GM21360 (cell line): ENCODE results near the gene CEACAM3.
"Not testable (repeated sequence)": the region's sequence is repeated elsewhere in the genome, so short reads cannot be mapped to it uniquely, and the experiment has no call there.

Experiments used
- ATAC-seq: cut with Tn5 transposase; IDR thresholded peaks from one replicate; pipeline ENCODE4 v1.9.1; 2021; ENCODE audit warnings: mild to moderate bottlenecking, moderate library complexity; ENCODE audit not compliant: unreplicated experiment

Gene CEACAM3

DNA sequence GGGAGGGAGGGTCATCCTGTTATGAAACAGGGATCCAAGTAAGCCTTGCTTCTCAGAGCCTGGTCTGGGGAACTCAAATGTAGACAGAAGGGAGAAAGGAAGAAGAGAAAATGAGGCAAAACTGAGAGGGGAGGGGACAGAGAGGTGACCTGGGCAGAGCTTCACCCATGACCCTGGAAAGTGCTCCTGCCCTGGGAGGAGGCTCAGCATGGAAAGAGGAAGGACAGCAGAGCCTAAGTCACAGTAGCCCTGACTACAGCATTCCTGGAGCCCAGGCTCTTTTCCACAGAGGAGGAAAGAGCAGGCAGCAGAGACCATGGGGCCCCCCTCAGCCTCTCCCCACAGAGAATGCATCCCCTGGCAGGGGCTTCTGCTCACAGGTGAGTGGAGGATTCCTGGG, at the start of gene CEACAM3:
Gene CEACAM3 (plus strand): TSS at position 226 of the 400 bp plus-strand sequence. CDS start 91 bp downstream, at position 317.
- no peak for ATAC-seq

DNA sequence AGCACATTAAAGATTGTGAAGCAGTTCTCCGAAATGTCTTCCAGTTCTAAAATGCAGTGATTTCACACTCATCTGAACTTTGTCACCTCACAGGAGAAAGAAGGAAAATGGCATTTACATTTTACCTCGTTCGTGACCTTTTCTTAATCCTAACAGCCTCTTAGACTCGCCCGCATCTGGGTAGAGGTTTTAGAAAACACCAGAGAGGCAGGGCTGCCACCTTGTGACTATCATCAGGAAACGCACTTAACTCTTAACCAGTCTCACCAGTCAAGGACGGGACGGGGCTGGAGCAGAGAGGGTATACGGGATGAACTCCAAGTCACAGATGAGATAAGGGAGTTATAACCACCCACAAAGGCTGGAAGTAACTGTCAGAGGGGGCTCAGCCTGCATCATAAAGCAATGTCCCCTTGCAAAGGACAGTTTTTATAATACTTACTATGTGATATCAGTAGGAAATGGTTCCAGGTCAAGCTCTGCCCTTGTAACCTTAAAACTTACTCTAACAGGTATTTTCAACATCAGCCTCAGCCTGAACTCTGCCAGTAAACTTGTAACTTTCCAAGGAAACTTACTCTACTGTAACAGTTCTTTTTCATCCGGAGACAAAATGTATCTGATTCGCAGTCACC, 49.7 kb upstream of the CEACAM3 start:
- ATAC-seq, result no peak

DNA sequence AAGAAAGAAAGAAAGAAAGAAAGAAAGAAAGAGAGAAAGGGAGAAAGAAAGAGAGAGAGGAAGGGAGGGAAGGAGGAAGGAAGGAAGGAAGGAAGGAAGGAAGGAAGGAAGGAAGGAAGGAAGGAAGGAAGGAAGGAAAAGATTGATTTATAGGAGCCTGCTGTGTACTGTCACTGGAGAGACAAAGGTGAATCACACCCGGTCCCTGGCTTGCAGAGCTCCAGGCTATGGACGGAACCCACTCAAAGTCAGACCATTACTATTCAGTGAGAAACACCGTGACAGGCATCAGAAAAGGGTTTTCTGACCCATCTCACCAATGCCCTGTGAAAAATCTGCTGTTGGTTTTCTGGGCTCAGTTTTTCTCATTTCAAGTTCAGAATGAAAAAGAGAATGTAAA, 48.4 kb upstream of the CEACAM3 start:
- ATAC-seq, result no peak

DNA sequence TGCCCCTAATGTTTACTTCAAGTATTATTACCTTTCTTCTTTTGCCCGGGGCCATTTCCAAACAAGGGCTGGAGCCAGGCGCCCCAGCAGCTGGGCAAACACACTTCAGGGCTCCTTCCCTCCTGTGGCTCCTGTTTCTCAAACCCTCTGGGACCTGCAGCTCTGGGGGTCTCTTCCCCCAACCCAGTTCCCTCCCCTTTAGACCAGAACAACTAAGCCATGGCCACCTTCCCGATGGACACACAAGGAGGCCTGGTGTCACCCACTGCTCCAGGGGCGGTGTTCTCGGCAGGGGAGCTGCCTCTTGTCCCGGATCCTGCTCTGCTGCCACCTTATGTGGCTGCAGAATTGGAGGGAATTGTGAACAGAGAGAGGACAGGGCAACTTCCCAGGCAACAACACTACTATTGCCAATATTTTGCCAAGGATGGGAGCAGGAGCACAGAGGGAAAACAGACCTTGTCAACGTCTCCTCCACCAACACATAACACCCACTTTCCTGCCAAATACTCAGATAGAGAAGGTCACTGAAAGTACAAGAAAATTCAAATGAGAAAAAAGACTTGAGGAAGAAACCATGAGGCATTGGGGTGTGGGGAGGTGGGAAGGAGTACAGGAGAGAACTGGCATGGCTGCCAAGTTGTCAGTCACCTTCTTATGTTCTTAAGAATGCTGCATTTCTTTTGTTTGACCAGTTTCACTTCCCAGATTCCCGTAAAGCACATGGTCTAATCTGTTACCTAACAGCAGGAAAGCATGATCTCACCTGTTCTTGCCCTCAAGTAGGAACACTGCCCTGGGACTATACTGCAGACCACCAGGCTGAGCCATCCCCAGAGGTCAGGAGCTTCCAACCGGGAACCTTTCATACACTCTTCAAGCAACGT, 45.9 kb upstream of the CEACAM3 start:
- not testable (repeated sequence) for ATAC-seq

DNA sequence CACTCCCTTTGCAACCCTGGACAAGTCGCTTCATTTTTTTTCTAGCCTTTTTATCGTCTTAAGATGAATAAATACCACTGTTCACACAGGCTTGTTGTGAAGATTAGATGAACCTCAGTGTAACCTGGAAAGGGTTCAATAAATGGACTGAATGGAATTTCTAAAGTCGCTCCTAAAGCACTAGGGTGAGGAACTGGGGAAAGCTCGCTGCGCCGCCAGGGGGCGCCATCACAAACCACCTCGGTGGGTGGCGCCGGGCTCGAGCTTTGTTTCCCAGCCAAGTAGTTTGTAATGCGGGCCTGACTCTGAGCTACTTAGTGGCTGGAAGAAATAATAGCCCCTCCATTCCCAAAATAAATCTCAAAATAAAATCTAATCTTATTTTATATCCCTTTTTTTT, 43.2 kb upstream of the CEACAM3 start:
- no peak for ATAC-seq

DNA sequence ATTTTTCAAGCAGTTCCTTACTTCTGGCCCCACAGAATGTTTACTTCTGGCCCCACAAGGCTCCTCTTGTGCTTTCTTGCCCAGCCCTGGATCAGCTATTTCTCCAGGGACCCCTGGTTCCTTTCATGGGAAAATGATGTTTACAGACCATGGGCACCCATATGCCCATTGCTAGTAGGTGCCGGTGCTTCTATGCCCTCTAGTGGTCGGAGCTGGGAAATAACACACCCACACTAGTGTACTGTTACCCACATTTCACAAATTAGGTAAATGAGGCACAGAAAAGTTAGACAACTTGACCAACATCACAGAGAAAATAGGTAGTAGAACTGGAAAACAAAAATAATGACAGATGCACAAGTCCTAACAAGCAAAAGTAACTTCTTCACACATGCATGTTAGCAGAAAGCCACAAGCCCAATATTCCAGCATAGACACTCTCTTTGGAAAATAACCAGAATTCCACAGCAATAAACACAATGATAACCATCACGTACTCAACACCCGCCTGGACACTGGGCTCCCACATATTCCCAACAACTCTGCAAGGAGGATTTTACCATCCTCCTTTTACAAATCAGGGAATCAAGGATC, 42.4 kb upstream of the CEACAM3 start:
- no peak for ATAC-seq

DNA sequence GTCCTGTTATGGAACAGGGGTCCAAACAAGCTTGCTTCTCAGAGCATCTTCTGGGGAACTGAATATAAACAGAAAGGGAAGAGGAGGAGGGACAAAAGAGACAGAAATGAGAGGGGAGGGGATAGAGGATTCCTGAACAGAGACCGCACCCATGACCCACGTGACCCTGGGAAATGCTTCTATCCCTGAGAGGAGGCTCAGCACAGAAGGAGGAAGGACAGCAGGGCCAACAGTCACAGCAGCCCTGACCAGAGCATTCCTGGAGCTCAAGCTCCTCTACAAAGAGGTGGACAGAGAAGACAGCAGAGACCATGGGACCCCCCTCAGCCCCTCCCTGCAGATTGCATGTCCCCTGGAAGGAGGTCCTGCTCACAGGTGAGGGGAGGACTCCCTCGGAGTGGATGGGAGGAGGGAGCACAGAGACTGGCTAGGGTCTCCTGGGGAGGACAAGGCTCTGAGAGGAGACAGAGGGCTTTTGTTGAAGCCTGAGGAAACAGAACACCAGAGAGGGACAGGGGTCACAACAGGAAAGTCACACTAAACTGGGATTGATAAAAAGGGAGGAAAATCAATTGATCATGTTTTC, 41.0 kb upstream of the CEACAM3 start, which contains the start of gene CEACAM6:
Gene CEACAM6 (plus strand): TSS at position 203 of the 586 bp plus-strand sequence. CDS start 109 bp downstream, at position 312.
- ATAC-seq, result no peak

DNA sequence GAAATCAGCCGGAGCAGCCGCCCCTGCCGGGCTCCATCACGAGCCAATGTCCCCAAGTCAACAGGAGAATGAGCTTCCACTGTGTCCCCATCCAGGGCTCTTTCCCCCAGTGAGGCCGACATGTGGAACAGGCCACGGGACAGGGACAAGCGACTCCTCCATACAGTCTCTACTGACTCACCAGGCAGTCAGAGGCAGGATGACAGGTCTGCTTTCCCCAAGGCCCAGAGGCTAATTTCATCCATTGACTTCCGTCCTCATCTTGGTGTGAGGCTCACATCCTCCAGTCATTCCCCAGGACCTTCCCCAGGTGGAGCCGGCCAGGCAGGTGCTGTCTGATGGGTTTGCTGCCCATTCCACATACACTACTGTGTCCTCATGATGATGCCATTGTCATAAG, 37.5 kb upstream of the CEACAM3 start:
- ATAC-seq, result no peak

DNA sequence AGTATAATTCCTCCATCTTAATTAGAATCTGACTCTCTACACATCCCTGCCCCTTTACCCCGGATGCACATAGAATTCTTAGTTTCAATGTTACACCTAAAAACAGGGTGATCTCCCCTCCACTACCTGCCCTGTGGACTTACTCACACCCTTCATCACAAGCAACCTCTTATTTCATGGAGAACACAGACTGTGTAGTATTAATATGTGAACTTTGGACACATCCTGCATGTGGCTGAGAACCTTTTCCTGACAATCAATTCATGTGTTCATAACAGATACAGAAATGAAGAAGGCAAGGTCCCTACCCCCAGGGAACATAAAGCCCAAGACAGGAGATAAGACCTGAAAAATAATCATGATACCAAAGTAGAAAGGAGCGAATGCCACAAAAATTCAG, 29.3 kb upstream of the CEACAM3 start:
- no peak for ATAC-seq

DNA sequence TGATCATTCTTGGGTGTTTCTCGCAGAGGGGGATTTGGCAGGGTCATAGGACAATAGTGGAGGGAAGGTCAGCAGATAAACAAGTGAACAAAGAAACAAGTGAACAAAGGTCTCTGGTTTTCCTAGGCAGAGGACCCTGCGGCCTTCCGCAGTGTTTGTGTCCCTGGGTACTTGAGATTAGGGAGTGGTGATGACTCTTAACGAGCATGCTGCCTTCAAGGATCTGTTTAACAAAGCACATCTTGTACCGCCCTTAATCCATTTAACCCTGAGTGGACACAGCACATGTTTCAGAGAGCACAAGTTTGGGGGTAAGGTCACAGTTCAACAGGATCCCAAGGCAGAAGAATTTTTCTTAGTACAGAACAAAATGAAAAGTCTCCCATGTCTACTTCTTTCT, 28.3 kb upstream of the CEACAM3 start:
- not testable (repeated sequence) for ATAC-seq

DNA sequence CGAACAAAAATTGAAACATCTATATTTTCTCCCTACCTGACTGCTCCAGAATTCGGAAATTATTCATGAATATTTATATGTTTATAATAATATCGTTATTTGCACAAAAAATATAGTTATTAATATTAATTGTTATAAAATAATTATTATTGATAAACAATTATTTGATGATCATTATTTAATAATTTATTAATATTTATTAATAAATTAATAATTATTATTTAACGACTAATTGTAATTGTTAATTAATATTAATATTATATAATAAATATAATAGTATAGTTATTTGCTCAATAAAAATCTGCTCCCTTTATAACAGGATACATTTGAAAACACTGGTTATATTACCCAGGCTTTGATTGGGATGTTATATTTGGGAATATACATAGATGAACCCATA, 26.8 kb upstream of the CEACAM3 start:
- no peak for ATAC-seq

DNA sequence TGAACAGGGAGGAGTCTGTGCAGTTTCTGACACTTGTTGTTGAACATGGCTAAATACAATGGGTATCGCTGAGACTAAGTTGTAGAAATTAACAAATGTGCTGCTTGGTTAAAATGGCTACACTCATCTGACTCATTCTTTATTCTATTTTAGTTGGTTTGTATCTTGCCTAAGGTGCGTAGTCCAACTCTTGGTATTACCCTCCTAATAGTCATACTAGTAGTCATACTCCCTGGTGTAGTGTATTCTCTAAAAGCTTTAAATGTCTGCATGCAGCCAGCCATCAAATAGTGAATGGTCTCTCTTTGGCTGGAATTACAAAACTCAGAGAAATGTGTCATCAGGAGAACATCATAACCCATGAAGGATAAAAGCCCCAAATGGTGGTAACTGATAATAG, 25.0 kb upstream of the CEACAM3 start:
- no peak for ATAC-seq

DNA sequence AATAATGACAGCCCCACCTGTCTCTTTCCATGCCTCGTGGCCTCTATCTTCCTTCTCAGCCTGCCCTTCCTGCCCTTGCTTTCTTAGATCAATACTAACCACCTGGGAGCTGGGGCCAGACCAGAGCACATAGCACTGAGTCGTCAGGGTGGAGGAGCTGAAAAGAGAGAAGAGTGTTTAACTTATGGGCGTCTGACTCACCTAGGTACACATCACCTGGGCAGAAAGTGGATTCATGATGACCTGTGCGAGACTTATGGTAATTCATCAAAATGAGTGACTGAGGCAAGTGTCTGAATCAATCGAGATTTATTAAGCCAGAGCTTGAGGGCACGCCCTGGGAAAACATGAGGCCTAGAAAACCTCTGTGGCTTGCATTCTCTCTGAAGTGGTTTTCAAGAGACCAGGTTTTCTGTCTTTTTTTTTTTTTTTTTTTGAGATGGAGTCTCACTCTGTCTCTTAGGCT, 21.8 kb upstream of the CEACAM3 start:
- no peak for ATAC-seq

DNA sequence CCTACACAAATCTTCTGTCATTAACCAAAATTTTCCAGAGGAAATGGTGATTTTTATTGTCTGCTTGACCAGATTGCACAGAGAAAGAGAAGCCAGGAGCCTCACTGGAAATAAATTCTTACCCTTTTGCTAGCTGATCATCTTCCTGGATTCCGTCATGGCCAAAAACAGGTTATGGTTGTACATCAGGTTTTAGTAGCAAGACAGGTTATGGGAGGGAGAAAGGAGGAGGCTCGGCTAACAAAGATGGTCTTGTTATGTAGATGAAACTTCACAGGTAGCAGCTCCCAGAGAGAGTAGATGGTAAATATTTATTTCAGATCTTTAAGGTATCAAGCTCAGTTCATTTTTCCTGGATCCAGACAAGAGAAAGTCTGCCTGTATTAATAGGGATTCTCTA, 19.7 kb upstream of the CEACAM3 start:
- no peak for ATAC-seq

DNA sequence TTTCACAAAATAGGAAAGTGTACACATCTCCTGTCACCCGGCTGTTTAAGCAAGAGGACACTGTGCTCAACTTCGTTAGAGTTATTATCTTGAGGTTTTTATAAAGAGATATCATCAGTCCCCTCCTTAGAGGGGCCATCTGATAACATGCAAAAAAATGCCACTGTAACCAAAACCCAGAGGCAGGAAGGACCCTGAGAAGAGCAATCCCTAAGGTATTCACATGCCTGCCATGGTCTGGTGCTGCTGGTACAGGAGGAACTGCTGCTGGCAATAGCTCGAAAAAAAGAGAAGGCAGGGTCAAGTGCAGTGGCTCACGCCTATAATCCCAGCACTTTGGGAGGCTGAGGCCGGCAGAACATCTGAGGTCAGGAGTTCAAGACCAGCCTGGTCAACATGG, 12.8 kb upstream of the CEACAM3 start:
- ATAC-seq, result no peak

DNA sequence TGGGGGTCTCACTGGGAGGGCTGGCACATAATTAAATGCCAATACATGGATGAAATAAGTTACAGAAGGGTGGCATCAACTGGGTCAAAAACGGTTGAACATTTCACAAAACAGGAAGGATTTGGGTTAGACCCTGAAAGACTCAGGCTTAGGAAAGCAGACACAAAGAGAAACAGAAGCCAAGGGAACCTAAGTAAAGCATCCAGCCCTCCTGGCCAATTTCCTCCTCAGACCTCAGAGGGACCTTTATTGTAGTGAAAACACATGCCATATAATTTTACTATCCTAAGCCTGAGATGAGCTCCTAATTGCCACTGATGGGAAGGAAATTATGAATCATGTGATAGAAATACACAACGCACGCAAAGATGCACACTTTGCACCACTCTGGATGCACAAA, 12.1 kb upstream of the CEACAM3 start:
- no peak for ATAC-seq

DNA sequence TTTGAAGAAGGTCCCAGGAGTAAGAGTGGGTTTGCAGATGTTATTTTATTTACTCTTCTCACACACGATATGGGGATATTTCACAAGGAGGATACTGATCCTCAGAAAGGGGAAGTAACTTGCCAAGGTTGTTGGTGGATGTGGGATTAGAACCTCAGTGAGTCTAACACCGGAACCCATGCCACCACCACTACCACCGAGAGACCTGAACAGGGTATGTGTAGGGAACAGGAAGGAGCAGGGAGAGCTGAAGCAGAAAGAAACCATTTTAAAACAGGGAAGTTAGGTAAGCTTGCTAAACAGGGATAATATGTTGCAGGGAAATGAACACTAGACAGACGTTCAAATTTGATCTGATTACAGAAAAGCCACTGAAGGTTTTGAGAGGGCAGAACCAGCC, 11.6 kb upstream of the CEACAM3 start:
- no peak for ATAC-seq

DNA sequence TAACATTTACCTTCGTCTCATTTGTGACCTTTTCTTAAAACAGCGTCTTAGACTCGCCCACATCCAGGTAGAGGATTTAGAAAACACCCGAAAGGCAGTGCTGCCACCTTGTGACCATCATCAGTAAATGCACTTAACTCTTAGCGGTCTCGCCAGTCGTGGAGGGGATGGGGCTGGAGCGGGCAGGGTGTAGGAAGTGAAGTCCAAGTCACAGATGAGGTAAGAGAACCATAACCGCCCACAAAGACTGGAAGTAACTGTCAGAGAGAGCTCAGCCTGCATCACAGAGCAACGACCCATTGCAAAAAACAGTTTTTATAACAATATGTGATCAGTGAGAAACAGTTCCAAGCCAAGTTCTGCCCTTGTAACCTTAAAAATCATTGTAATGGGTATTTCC, 10.7 kb upstream of the CEACAM3 start:
- ATAC-seq, result no peak

DNA sequence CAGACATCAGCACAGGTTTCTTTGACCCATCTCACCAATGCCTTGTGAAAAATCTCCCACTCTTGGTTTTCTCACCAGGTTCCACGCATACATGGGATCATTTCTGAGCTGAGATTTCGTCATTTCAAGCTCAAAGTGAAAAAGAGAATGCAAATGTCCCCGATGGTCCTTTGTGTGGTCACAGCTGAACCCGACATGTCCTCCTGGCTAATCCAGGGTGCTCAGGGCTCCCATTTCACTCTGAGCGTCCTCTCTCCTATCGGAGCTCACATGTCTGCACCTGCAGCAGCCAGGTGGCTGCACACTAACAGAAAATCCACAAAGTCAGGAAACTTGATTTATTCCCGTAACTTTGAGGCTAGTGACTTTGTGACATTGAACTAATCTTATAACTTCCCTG, 9.3 kb upstream of the CEACAM3 start:
- ATAC-seq, result no peak

DNA sequence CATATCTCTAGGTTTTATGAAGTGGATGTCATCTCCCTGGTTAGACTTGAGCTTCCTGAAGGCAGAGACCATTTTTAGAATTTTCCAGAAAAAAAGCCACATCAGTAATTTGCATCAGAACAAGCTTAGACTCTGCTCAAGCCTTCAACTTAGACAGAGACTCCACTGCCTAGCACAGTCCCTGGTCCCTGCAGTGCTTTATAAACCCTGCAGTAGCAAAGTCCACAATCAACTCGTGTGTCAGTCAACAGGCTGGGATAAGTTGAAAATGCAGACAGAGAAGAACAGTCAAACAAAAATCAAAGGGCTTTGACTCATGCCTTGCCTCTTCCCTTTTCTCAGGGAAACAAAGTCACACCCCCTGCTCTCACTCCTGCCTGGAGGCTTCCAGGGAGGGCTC, 7.9 kb upstream of the CEACAM3 start:
- ATAC-seq, result not testable (repeated sequence)

DNA sequence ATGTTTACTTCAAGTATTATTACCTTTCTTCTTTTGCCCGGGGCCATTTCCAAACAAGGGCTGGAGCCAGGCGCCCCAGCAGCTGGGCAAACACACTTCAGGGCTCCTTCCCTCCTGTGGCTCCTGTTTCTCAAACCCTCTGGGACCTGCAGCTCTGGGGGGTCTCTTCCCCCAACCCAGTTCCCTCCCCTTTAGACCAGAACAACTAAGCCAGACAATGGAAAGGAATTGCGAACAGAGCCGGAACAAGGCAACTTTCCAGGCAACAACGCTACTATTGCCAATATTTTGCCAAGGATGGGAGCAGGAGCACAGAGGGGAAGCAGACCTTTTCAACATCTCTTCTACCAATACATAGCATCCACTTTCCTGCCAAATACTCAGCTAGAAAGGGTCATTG, 7.3 kb upstream of the CEACAM3 start:
- ATAC-seq, result not testable (repeated sequence)
